Lung (tissue), 12 donors: ENCODE data around the gene FUT1. TPM values are rescaled to one million over a fixed set of nuclear protein-coding genes. Genes with fewer than 3 reads are reported as not detected.
A peak's percentile ranks its signal among the peaks of the same experiment; 100 is the strongest.

Experiments used
- ATAC-seq: fragments of 200-7000 bp; cut with Tn5 transposase; one replicate; pipeline ENCODE4 v1.9.1; 2020; ENCODE audit warnings: moderate number of reproducible peaks; ENCODE audit not compliant: insufficient read depth, low FRiP score
- DNase-seq, 3 donors: peaks; one replicate each; pipeline ENCODE4 v3.0.0-alpha.2; 2013 to 2017
- H3K27ac ChIP-seq, 2 donors: one replicate each; pipeline ENCODE4 v1.5.1; 2013; ENCODE audit warnings: mild to moderate bottlenecking in 2 of 2, moderate library complexity in 2 of 2, control low read depth in 1 of 2, inconsistent platforms in 1 of 2, low read depth in 1 of 2, low read length in 1 of 2
- H3K27me3 ChIP-seq, 3 donors: one replicate each; pipeline ENCODE4 v1.5.1; 2013; ENCODE audit warnings: low read length in 2 of 3; ENCODE audit not compliant: control insufficient read depth in 3 of 3, insufficient read depth in 3 of 3
- H3K36me3 ChIP-seq, 4 donors: one replicate each; pipeline ENCODE4 v1.5.1; 2013; ENCODE audit warnings: low read length in 4 of 4, mild to moderate bottlenecking in 1 of 4, moderate library complexity in 1 of 4; ENCODE audit not compliant: control insufficient read depth in 4 of 4, insufficient read depth in 4 of 4
- H3K4me1 ChIP-seq, 5 donors: one replicate each; pipeline ENCODE4 v1.5.1; 2013; ENCODE audit warnings: low read length in 5 of 5, mild to moderate bottlenecking in 2 of 5, moderate library complexity in 1 of 5; ENCODE audit not compliant: control insufficient read depth in 5 of 5, insufficient read depth in 5 of 5
- H3K4me3 ChIP-seq: one replicate; pipeline ENCODE4 v1.5.1; 2013; ENCODE audit warnings: mild to moderate bottlenecking, control low read depth, moderate library complexity
- H3K9ac ChIP-seq, 2 donors: one replicate each; pipeline ENCODE4 v1.5.1; 2013; ENCODE audit warnings: low read length in 2 of 2, control low read depth in 1 of 2; ENCODE audit not compliant: insufficient read depth in 1 of 2
- H3K9me3 ChIP-seq, 4 donors: one replicate each; pipeline ENCODE4 v1.5.1; 2013; ENCODE audit warnings: low read length in 3 of 4, mild to moderate bottlenecking in 1 of 4, moderate library complexity in 1 of 4; ENCODE audit not compliant: control insufficient read depth in 4 of 4, insufficient read depth in 3 of 4
- CTCF ChIP-seq: IDR thresholded peaks from 2 replicates; pipeline ENCODE4 v1.5.1; 2012; ENCODE audit warnings: mild to moderate bottlenecking; ENCODE audit errors: control extremely low read depth, extremely low read depth
- WGBS, 2 donors: extraction: QIAGEN DNeasy Blood & Tissue Kit; methylation state at CpG; one replicate each; pipeline ENCODE4 v1.1.7; 2013; 5-methylcytosine and 5-hydroxymethylcytosine counted together
- polyA plus RNA-seq, 2 donors: library from polyadenylated mRNA; stranded (reverse); fragments of 200-250 nt; gene quantifications; one replicate each; pipeline ENCODE4 v1.2.1, GENCODE V29; 2013
- total RNA-seq, 2 donors: library from RNA; depleted of rRNA in 1 of 2; stranded (reverse); fragments of >200 nt in 1 of 2; gene quantifications; one replicate each; pipeline ENCODE4 v1.2.1, GENCODE V29; 2014 to 2021
- donor health status: control.
- donor health status: control.
- donor health status: Bipolar disorder and iron deficiency.
- donor health status: healthy.
- donor health status: DM: yes; HTN: yes; CAD: no.

The FUT1 gene
- total and polyA plus RNA-seq, 4 donors = 5.1 to 12.4 (median 7.1) TPM

DNA sequence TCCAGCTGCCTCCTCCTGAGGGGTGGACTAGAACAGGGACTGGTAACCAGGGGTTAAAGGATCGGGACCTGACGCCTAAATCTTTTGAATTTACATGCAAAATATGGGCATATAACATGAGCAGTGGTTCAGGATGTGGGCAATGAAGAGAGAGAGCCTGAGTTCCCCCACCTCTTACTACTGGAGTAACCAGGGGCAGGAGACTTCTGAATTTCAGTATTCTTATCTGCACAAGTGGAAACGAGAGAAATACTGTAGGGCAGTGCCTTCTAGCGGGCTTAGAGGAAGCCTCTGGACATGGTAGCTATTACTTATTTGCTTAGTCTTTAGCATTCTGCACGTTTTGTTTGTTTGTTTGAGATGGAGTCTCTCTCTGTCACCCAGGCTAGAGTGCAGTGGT is 32.1 kb upstream of the FUT1 start:
- Histone ChIP-seq H3K36me3 (no peaks in the 10 kb centered on the region), H3K9ac (no peak overlapping the region), H3K27me3 (no peaks in the 10 kb centered on the region), H3K4me3 (no peak overlapping the region), H3K9me3 (no peaks in the 10 kb centered on the region), H3K27ac (no peak overlapping the region), H3K4me1 (peaks cover 0 to 2% (median 0%) of the 10 kb centered on the region in 5 donors)
- 61 to 71% methylated on average over 5 of the region's 5 CpGs for WGBS, 2 donors
- TF ChIP-seq CTCF = no peak
- DNase-seq (peak in 1 of 3 donors; percentile 34), ATAC-seq (no peak)

DNA sequence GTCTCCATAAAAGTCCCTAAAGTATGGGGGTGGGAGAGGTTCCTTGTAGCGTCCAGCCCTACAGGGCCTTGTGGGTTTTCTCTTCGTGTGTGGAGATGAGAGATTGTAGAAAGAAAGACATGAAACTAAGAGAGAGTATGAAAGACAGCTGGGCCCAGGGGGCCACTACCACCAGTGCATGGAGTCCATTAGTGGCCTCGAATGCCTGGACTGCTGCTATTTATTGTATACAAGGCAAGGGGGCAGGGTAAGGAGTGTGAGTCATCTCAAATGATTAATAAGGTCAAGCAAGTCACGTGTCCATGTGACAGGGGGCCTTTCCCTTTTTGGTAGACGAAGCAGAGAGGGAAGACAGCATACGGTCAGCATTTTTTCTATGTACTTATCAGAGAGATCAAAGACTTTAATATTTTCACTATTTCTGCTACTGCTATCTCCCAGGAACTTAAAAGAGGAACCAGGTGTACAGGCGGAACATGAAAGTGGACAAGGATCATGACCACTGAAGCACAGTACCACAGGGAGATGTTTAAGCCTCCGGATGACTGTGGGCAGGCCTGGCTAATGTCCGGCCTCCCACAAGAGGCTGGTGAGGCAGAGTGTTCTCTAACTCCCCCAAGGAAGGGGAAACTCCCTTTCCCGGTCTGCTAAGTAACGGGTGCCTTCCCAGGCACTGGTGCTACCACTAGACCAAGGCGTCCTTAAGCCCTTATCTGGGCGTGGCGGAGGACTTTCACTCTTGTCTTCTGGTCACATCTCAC is 28.4 kb upstream of the FUT1 start:
- Histone ChIP-seq H3K4me3 (no peak overlapping the region), H3K9me3 (no peaks in the 10 kb centered on the region), H3K27me3 (no peaks in the 10 kb centered on the region), H3K27ac (peak overlapping the region; percentile 10 to 71), H3K4me1 (peaks cover 0 to 2% (median 0%) of the 10 kb centered on the region in 5 donors), H3K36me3 (no peaks in the 10 kb centered on the region), H3K9ac (no peak overlapping the region)
- DNase-seq (no peak), ATAC-seq (no peak)
- TF ChIP-seq CTCF = no peak
- 52 to 73% methylated on average over 14 of the region's 14 CpGs for WGBS, 2 donors

- TF ChIP-seq CTCF = no peak
- H3K9me3 ChIP-seq = no peaks in the 10 kb centered on the region
- DNase-seq (no peak), ATAC-seq (no peak)
- no peak overlapping the region for H3K9ac ChIP-seq
- WGBS, 2 donors = 61 to 63% methylated on average over 1 of the region's 1 CpG
- peaks cover 0 to 2% (median 0%) of the 10 kb centered on the region in 5 donors for H3K4me1 ChIP-seq
- H3K27ac ChIP-seq = no peak overlapping the region
- H3K36me3 ChIP-seq = no peaks in the 10 kb centered on the region
- no peak overlapping the region for H3K4me3 ChIP-seq
- H3K27me3 ChIP-seq = no peaks in the 10 kb centered on the region
These were observed 27.2 kb upstream of the FUT1 start for GRCh38 chr19:48779636-48780035.

DNA sequence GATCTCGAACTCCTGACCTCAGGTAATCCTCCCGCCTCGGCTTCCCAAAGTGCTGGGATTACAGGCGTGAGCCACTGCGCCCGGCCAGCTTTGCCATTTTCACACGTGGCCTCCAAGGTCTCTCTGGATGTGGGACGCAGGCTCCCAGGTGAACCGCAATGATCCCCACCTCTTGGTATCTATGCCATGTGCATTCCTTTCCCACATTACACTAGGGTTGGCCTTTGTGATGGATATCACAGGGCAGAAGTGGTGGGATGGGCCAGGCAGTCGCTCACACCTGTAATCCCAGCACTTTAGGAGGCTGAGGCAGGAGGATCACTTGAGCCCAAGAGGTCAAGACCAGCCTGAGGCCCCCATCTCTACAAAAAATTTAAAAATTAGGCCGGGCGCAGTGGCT is 25.3 kb upstream of the FUT1 start:
- DNase-seq (no peak), ATAC-seq (no peak)
- Histone ChIP-seq H3K9ac (no peak overlapping the region), H3K36me3 (no peaks in the 10 kb centered on the region), H3K27ac (no peak overlapping the region), H3K27me3 (no peaks in the 10 kb centered on the region), H3K4me1 (peaks cover 0 to 2% (median 0%) of the 10 kb centered on the region in 5 donors), H3K4me3 (no peak overlapping the region), H3K9me3 (no peaks in the 10 kb centered on the region)
- TF ChIP-seq CTCF = no peak
- WGBS, 2 donors = 95 to 98% methylated on average over 12 of the region's 12 CpGs
